Gastroesophageal sphincter (tissue), 3 donors: Measurements from ENCODE around the gene PLAC8L1.

ENCODE experiments used
- POLR2A ChIP-seq, 2 donors: fragments of 450-650 bp; IDR thresholded peaks; one replicate each; pipeline ENCODE4 v1.6.1; 2017; ENCODE audit warnings: antibody characterized with exemption in 2 of 2, mild to moderate bottlenecking in 2 of 2, moderate library complexity in 1 of 2
- TF ChIP-seq, protein P1 (sequence below), 4 experiments: fragments of 200-600 bp in 2 of 4; fragments of 450-650 bp in 2 of 4; sonication (generic) in 1 of 4; IDR thresholded peaks; one replicate each; pipeline ENCODE4 v1.5.1; 2017 to 2019; ENCODE audit warnings: antibody characterized with exemption in 4 of 4, mild to moderate bottlenecking in 2 of 4, moderate library complexity in 2 of 4

DNA sequence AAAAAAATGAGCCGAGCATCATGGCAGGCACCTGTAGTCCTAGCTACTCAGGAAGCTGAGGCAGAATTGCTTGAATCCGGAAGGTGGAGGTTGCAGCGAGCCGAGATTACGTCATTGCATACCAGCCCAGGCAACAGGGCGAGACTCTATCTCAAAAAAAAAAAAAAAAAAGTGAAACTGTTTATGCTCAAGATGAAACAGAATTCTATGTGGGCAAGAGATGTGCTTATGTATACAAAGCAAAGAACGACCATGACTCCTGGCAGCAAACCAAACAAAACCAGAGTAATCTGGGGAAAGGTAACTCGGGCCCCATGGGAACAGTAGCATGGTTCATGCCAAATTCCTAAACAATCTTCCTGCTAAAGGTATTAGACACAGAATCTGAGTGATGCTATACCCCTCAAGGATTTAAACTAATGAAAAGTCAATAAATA, 32.6 kb upstream of the PLAC8L1 start:
- TF ChIP-seq, protein P1, sequence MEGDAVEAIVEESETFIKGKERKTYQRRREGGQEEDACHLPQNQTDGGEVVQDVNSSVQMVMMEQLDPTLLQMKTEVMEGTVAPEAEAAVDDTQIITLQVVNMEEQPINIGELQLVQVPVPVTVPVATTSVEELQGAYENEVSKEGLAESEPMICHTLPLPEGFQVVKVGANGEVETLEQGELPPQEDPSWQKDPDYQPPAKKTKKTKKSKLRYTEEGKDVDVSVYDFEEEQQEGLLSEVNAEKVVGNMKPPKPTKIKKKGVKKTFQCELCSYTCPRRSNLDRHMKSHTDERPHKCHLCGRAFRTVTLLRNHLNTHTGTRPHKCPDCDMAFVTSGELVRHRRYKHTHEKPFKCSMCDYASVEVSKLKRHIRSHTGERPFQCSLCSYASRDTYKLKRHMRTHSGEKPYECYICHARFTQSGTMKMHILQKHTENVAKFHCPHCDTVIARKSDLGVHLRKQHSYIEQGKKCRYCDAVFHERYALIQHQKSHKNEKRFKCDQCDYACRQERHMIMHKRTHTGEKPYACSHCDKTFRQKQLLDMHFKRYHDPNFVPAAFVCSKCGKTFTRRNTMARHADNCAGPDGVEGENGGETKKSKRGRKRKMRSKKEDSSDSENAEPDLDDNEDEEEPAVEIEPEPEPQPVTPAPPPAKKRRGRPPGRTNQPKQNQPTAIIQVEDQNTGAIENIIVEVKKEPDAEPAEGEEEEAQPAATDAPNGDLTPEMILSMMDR (IDR thresholded peaks at IDR 0.05), result no peak
- no peak for TF ChIP-seq POLR2A (IDR thresholded peaks at IDR 0.05)
